Thyroid gland (tissue), 4 donors: ENCODE measurements around the gene PSMD5. TPM values are rescaled to one million over a fixed set of nuclear protein-coding genes. Genes with fewer than 3 reads are reported as not detected.

Experiments used
- DNase-seq, 2 donors: peaks; one replicate each; pipeline ENCODE4 v3.0.0-alpha.2; 2019
- H3K27ac ChIP-seq, 3 donors: fragments of 200-600 bp; sonication (generic); 1 replicate in 2 of 3; 2 replicates in 1 of 3; pipeline ENCODE4 v1.5.1; 2016 to 2019; ENCODE audit warnings: mild to moderate bottlenecking in 1 of 3, moderate library complexity in 1 of 3
- H3K27me3 ChIP-seq: fragments of 200-600 bp; sonication (generic); one replicate; pipeline ENCODE4 v1.5.1; 2019
- H3K36me3 ChIP-seq, 2 donors: fragments of 200-600 bp; sonication (generic); one replicate each; pipeline ENCODE4 v1.5.1; 2016 to 2019
- H3K4me1 ChIP-seq, 2 donors: fragments of 200-600 bp; sonication (generic); one replicate each; pipeline ENCODE4 v1.5.1; 2017 to 2019
- H3K4me3 ChIP-seq, 3 donors: fragments of 200-600 bp; sonication (generic); replicated peaks in 1 of 3; 1 replicate in 2 of 3; 2 replicates in 1 of 3; pipeline ENCODE4 v1.5.1; 2016; ENCODE audit warnings: mild to moderate bottlenecking in 1 of 3
- H3K9me3 ChIP-seq: fragments of 200-600 bp; sonication (generic); one replicate; pipeline ENCODE4 v1.5.1; 2017
- CTCF ChIP-seq, 6 experiments: fragments of 200-600 bp in 3 of 6; fragments of 450-650 bp in 3 of 6; sonication (generic) in 3 of 6; IDR thresholded peaks; one replicate each; pipeline ENCODE4 v1.5.1; 2016 to 2019; ENCODE audit warnings: antibody characterized with exemption in 6 of 6, mild to moderate bottlenecking in 2 of 6, inconsistent platforms in 1 of 6, moderate library complexity in 1 of 6
- POLR2A ChIP-seq, 2 donors: fragments of 450-650 bp; IDR thresholded peaks; one replicate each; pipeline ENCODE4 v1.6.1; 2017; ENCODE audit warnings: antibody characterized with exemption in 2 of 2, mild to moderate bottlenecking in 2 of 2, moderate library complexity in 1 of 2
- WGBS, 2 donors: methylation state at CpG; one replicate each; pipeline ENCODE4 v1.1.5; 2017; 5-methylcytosine and 5-hydroxymethylcytosine counted together
- intact Hi-C: fragments of 100-400 bp; cut with DNase I; formaldehyde crosslinking; loops from one replicate; pipeline ENCODE4 v1.15.1; 2023
- total RNA-seq, 4 donors: library from RNA; depleted of rRNA; stranded (reverse); fragments of >200 nt; gene quantifications; one replicate each; pipeline ENCODE4 v1.2.3, GENCODE V29; 2016

Gene PSMD5
- total RNA-seq, 4 donors from 2014 or later = 34.8 to 38.6 (median 36.5) TPM

GRCh38 chr9:120776788-120777187 lies 65.9 kb downstream of the PSMD5 start:
- no peak for TF ChIP-seq CTCF (IDR thresholded peaks at IDR 0.05)
- no peak for TF ChIP-seq POLR2A (IDR thresholded peaks at IDR 0.05)
- whole genome bisulfite sequencing, 2 donors = 96 to 97% methylated on average over 1 of the region's 1 CpG
- peaks cover 23 to 29% of the 10 kb centered on the region in 2 donors for H3K36me3 ChIP-seq

GRCh38 chr9:120775859-120776258 lies 66.9 kb downstream of the PSMD5 start:
- Histone ChIP-seq H3K27ac (no peak overlapping the region), H3K36me3 (peaks cover 28 to 34% of the 10 kb centered on the region in 2 donors), H3K9me3 (no peaks in the 10 kb centered on the region), H3K4me1 (no peaks in the 10 kb centered on the region), H3K27me3 (no peaks in the 10 kb centered on the region), H3K4me3 (no peak overlapping the region)
- no peak for DNase-seq
- intact Hi-C loops = no loop called here
- WGBS, 2 donors = 99 to 100% methylated on average over 5 of the region's 5 CpGs
- TF ChIP-seq CTCF (IDR thresholded peaks at IDR 0.05) = no peak
- no peak for TF ChIP-seq POLR2A (IDR thresholded peaks at IDR 0.05)

More at GRCh38 chr9:120776788-120777187, 65.9 kb downstream of the PSMD5 start:
- no peak overlapping the region for H3K4me3 ChIP-seq
- H3K9me3 ChIP-seq = no peaks in the 10 kb centered on the region
- no peaks in the 10 kb centered on the region for H3K27me3 ChIP-seq
- no peak overlapping the region for H3K27ac ChIP-seq
- no peaks in the 10 kb centered on the region for H3K4me1 ChIP-seq
- DNase-seq = no peak
- intact Hi-C loops = no loop called here

GRCh38 chr9:120774719-120775118 lies 68.0 kb downstream of the PSMD5 start:
- intact Hi-C loops = no loop called here
- 91 to 94% methylated on average over 4 of the region's 4 CpGs for whole genome bisulfite sequencing, 2 donors
- TF ChIP-seq POLR2A (IDR thresholded peaks at IDR 0.05) (no peak), CTCF (IDR thresholded peaks at IDR 0.05) (no peak)
- H3K4me1 ChIP-seq = no peaks in the 10 kb centered on the region
- H3K27me3 ChIP-seq = no peaks in the 10 kb centered on the region
- no peaks in the 10 kb centered on the region for H3K9me3 ChIP-seq
- H3K36me3 ChIP-seq = peaks cover 38% of the 10 kb centered on the region in 2 donors
- no peak for DNase-seq
- H3K27ac ChIP-seq = no peak overlapping the region
- H3K4me3 ChIP-seq = no peak overlapping the region

- WGBS, 2 donors = 92 to 96% methylated on average over 3 of the region's 3 CpGs
- DNase-seq = no peak
- peaks cover 38 to 43% of the 10 kb centered on the region in 2 donors for H3K36me3 ChIP-seq
- TF ChIP-seq CTCF (IDR thresholded peaks at IDR 0.05) (no peak), POLR2A (IDR thresholded peaks at IDR 0.05) (no peak)
- H3K27ac ChIP-seq = no peak overlapping the region
- no peak overlapping the region for H3K4me3 ChIP-seq
- H3K9me3 ChIP-seq = no peaks in the 10 kb centered on the region
- H3K4me1 ChIP-seq = no peaks in the 10 kb centered on the region
- intact Hi-C loops = no loop called here
- H3K27me3 ChIP-seq = no peaks in the 10 kb centered on the region
Measured at GRCh38 chr9:120773256-120773655, 69.5 kb downstream of the PSMD5 start.

GRCh38 chr9:120770931-120771330 lies 71.8 kb downstream of the PSMD5 start:
- intact Hi-C loops = no loop called here
- Histone ChIP-seq H3K36me3 (peaks cover 19 to 45% of the 10 kb centered on the region in 2 donors), H3K4me3 (no peak overlapping the region), H3K4me1 (peaks cover 0 to 10% of the 10 kb centered on the region in 2 donors), H3K27ac (no peak overlapping the region), H3K9me3 (no peaks in the 10 kb centered on the region), H3K27me3 (no peaks in the 10 kb centered on the region)
- TF ChIP-seq CTCF (IDR thresholded peaks at IDR 0.05) = no peak
- no peak for TF ChIP-seq POLR2A (IDR thresholded peaks at IDR 0.05)
- no peak for DNase-seq
- 94 to 96% methylated on average over 4 of the region's 4 CpGs for WGBS, 2 donors
